Suprapubic skin (tissue), 4 donors: ENCODE data around the gene TTC38.

Source experiments
- POLR2A ChIP-seq, 2 donors: fragments of 450-650 bp; IDR thresholded peaks; one replicate each; pipeline ENCODE4 v1.6.1; 2017; ENCODE audit warnings: antibody characterized with exemption in 2 of 2, mild to moderate bottlenecking in 2 of 2, moderate library complexity in 2 of 2
- POLR2AphosphoS5 ChIP-seq, 3 donors: sonication (generic); formaldehyde crosslinking; IDR thresholded peaks; one replicate each; pipeline ENCODE4 v1.6.1; 2017; ENCODE audit warnings: antibody characterized with exemption in 3 of 3
- TF ChIP-seq, protein P1 (sequence below), 2 donors: fragments of 200-600 bp in 1 of 2; fragments of 450-650 bp in 1 of 2; sonication (generic) in 1 of 2; IDR thresholded peaks; one replicate each; pipeline ENCODE4 v1.5.1; 2016 to 2019; ENCODE audit warnings: antibody characterized with exemption in 2 of 2, mild to moderate bottlenecking in 1 of 2, moderate library complexity in 1 of 2

- no peak for TF ChIP-seq POLR2A (IDR thresholded peaks at IDR 0.05)
- TF ChIP-seq, protein P1, sequence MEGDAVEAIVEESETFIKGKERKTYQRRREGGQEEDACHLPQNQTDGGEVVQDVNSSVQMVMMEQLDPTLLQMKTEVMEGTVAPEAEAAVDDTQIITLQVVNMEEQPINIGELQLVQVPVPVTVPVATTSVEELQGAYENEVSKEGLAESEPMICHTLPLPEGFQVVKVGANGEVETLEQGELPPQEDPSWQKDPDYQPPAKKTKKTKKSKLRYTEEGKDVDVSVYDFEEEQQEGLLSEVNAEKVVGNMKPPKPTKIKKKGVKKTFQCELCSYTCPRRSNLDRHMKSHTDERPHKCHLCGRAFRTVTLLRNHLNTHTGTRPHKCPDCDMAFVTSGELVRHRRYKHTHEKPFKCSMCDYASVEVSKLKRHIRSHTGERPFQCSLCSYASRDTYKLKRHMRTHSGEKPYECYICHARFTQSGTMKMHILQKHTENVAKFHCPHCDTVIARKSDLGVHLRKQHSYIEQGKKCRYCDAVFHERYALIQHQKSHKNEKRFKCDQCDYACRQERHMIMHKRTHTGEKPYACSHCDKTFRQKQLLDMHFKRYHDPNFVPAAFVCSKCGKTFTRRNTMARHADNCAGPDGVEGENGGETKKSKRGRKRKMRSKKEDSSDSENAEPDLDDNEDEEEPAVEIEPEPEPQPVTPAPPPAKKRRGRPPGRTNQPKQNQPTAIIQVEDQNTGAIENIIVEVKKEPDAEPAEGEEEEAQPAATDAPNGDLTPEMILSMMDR (IDR thresholded peaks at IDR 0.05), result no peak
- no peak for TF ChIP-seq POLR2AphosphoS5 (IDR thresholded peaks at IDR 0.05)
These were observed 60.1 kb downstream of the TTC38 start for GRCh38 chr22:46327691-46328465.
